HG02588 (cell line): ENCODE measurements around the gene SCAMP3.
A peak's percentile ranks its signal among the peaks of the same experiment; 100 is the strongest.
"Not testable (repeated sequence)": the region's sequence is repeated elsewhere in the genome, so short reads cannot be mapped to it uniquely, and the experiment has no call there.

Experiments
- ATAC-seq: cut with Tn5 transposase; IDR thresholded peaks from one replicate; pipeline ENCODE4 v1.9.1; 2021; ENCODE audit warnings: mild to moderate bottlenecking, moderate library complexity; ENCODE audit not compliant: unreplicated experiment

Gene SCAMP3

DNA sequence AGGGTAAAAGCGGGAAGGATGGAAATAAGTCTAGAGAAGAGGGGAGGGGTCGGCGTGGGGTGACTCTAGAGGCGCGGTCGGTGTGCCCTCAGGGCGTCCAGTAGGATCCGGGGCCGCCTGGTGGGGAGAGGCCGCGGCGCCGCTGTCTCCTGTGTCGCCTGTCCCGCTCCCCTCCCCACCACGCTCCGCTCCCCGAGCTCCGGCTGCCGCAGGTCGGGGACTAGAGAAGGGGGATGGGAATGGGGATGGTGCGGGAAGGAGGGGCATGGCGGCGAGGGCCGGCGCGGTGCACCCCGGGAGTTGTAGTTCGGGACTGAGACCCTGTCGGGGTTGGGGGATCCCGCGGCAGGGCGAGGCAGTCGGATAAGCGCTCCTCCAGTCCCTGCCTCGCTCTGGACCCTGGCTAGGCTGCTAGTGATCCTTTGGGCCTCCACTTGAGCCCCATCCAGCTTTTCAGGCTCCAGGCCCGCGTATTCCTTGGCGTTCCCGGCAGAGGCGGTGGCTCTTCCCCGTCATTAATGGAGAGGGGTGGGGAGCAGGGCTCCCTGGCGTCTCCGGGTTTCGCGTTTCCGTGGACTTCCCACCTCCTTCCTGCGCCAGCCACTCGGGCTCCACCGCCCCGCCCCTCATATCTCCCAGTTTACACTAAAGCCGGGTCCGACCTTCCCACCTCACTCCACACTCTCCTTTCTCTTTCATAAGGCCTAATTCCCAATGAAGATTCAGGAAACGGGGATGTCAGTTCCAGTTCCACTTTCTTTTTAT, 6.7 kb downstream of the SCAMP3 start, which contains the start of gene ENTREP3:
TSS of gene ENTREP3 (minus strand) at position 241 of the 765 bp plus-strand sequence. CDS start 606 bp downstream, outside the sequence.
- ATAC-seq = peak; percentile 51

- no peak for ATAC-seq
These were observed 7.4 kb downstream of the SCAMP3 start for GRCh38 chr1:155254714-155255242.

DNA sequence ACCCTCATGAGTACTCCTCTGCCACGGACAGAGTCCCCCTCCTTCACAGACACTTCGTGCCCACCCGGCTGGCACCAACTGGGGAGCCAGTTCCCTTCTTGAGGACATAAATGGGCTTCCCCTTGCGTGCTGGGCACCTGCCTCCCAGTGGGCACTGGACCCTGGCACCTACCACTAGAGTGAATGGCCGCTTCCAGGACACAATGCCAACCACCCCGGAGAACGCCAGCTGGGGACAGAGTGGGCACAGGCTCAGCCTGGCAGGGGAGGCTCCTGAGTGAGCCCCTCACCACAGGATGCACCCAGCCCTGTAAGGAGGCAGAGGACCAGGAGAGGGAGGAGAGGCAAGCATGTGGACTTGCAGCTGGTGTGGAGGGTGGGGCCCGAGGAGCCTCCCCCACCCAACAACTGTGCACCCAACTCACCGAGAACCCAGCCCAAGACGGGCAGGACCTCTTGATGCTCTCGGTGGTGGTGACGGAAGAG, 7.9 kb downstream of the SCAMP3 start:
- ATAC-seq = no peak

- ATAC-seq = no peak
These were observed 8.4 kb downstream of the SCAMP3 start for GRCh38 chr1:155253797-155254196.

DNA sequence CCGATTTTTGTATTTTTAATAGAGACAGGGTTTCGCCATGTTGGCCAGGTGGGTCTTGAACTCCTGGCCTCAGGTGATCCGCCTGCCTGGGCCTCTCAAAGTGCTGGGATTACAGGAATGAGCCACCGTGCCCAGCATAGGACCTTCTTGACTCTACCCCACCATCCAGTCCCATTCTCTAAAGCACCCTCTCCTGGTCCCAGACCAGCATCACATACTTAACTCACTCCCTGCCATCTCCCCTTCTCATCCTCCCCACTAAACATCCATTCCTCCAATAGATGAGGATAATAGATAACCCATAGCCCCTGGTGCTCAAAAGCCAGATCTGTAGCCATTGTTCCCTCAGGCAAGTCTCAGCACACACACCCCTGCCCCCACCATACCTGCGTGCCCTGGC, 9.0 kb downstream of the SCAMP3 start:
- ATAC-seq = no peak

DNA sequence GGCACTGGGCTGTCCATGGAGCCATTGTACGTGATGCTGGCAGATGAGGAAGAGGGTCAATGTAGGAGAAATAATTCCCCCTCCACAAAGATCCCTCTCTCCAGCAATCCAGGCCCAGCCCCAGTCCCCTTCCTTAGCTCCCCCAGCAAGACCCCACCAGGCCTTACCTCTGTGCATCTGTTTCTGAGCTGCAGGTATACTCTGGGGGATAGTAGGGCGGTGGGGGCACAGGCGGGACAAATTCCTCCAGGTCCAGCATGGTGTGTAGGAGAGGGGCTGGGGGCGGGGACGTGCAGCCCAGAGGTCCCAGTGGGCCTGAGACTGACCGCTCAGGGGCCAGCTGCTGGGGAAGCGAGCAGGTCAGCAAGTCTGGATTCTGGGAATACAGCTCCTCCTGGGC, 10.6 kb downstream of the SCAMP3 start:
- ATAC-seq = no peak

DNA sequence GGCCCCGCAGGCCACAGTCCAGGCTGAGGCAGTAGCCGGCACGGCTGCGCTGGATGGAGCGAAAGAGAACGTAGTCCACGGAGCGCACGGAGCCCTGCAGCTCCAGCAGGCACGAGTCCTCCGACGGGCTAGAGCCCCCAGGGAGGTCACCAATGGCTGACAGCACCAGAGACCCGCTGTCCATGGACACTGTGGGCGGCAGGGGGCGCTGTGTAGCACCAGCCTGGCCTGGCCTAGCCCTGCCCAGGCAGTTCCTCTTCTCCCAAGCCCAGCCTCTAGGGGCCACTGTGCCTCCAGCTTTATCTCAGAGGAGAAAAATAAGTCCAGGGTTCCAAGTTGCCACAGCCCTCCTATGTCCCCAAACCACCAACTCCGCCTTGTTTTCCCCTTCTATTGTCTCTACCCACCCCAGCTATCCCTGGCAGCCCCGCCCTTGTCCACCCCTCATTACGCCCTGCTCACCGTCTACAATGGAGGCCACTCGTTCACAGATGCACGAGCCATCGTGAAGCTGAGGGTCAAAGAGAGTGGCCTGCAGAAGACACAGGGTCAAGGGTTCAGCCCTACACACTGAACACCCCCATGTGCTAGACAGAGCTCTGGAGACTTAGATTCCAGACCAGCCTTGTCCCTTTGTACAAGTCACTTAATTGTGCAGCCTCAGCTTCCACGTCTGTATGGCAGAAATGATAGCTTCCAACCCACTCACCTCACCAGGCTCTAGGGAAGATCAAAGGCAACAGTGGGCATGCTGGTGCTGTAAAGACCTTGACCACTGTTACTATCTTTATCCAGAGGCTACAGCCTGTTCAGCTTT, 11.3 kb downstream of the SCAMP3 start:
- peak; percentile 83 for ATAC-seq

DNA sequence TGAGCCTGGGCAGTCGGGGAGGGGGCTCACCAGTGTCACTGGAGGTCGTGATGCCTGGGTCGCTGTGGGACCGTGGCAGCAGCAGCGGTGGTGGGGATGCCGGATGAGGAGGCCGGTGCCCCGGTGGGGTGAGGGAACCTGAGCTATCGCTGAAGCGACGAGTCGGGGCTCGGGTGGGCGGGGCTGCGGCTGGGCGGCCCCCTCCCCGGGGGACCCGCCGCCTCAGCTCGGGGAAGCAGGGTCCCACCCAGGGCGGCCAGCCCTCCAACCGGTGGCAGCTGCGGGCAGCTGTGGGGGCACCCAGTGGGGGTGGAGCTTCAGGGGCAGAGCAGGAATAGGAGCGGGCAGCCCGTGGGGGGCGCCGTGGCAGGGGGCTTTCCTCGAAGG, 11.9 kb downstream of the SCAMP3 start:
- ATAC-seq = no peak

GRCh38 chr1:155247667-155248553, 14.2 kb downstream of the SCAMP3 start:
- ATAC-seq = no peak

- ATAC-seq = not testable (repeated sequence)
These were observed 15.4 kb downstream of the SCAMP3 start for GRCh38 chr1:155246796-155247195.

DNA sequence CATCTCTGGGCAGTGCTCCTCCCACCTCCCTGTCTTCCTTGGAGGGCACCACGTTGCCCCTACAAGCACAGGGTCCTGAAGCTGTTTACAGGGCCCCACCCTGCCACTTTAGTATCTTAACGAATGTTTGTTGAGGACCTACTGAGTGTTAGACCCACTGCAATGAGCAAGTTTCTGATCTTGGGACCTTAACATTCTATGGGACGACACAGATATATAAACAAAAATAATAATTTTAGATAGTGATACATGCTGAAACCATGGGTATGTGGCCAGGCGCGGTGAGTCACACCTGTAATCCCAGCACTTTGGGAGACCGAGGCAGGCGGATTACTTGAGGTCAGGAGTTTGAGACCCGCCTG, 17.0 kb downstream of the SCAMP3 start:
- no peak for ATAC-seq

DNA sequence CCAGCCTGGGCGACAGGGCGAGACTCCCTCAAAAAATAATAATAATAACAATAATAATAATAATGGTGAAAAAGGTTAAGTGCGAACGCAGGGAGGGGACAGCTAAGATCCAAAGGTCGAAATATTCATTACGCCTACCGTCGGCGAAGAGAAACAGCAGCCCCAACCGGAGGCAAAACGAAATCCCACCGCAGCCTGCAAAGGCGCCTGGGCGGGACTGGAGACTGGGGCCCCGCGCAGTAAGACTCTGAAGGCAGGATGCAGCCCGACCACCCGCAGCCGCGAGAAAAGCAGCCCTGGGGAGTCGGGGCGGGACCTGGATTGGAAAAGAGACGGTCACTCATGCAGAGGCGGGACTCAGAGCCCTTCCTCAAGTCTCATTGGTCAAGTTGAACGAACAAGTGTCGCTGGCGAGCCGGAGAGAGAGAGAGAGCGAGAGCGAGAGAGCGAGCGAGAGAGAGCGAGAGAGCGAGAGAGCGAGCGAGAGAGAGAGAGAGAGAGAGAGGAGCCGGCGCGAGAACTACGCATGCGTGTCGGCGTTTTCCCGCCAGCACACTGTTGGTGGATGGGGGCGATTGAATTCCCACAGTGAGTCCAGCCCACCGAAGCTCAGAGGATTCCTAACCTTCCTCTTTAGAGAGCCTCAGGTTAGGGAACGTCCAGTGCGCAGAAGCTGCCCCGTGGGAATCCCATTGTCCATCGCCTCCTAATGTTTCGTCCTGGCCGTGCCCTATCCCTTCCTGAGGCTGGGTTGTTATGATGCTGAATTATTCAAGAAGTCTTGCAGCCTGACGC, 17.6 kb downstream of the SCAMP3 start:
- peak; percentile 83 for ATAC-seq

GRCh38 chr1:155242805-155243358, 19.3 kb downstream of the SCAMP3 start:
- no peak for ATAC-seq

GRCh38 chr1:155241841-155242264, 20.3 kb downstream of the SCAMP3 start:
- ATAC-seq = no peak

DNA sequence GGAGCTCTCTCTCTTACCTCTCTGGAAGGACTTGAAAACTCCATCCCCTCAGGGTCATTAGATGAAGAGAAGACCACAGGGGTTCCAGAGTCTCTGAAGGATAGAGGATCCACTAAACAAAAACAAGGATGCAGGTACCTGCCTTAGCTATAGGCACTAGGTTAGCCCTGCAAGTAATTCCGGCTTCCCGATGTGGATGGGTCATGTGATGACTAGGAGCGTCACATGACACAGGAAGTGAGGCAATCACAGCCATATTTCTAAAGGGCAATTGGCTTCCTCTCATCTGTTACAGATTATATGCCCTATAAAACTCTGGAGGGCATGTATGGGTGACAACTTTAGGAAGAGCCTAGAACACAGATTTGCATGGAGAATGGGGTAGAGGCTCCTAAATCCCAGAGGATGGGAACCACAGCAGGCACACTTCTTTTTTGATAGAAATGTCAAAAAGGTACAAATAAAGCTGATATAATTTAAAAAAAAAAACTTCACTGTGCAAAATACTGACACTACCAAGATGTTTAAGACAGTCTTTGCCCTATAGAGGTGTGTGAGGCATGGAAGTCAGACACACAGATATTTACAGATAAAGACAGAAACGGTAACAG, 21.0 kb downstream of the SCAMP3 start:
- ATAC-seq = peak; percentile 27

DNA sequence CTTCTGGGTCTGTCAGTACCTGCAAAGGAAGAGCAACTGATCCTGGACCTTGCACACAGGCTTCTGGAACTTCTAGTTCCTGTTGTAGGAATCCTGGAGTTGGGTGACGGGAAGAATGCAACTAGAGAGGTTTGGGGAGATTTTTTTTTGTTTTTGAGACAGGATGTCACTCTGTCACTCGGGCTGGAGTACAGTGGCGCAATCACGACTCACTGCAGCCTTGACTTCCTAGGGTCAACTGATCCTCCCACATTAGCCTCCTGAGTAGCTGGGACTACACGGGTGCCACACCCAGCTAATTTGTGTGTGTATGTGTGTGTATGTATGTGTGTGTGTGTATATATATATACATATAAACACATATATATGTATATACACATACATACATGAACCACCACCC, 25.7 kb downstream of the SCAMP3 start:
- ATAC-seq = no peak

- not testable (repeated sequence) for ATAC-seq
These were observed 26.8 kb downstream of the SCAMP3 start for GRCh38 chr1:155235375-155235774.

GRCh38 chr1:155233502-155233901, 28.7 kb downstream of the SCAMP3 start:
- ATAC-seq = not testable (repeated sequence)
